K562 (cell line): ENCODE data around the gene PLA2G4C. TPM values are rescaled to one million over a fixed set of nuclear protein-coding genes. Genes with fewer than 3 reads are reported as not detected.

Source experiments
- ATAC-seq: fragments of 200-7000 bp; cut with Tn5 transposase; 3 replicates; pipeline ENCODE4 v1.9.1; 2020; ENCODE audit warnings: moderate library complexity
- BruUV-seq: library from RNA; stranded (reverse); fragments of 400-500 nt; replicated peaks from 2 replicates; lab custom pipeline; 2021; lab: Mats Ljungman, UMichigan
- CTCF ChIA-PET: fragments of 300-600 bp; formaldehyde crosslinking; extraction: SDS; loops from one replicate; lab custom pipeline; 2021; ENCODE audit warnings: low intra/inter-chr PET ratio; lab: Yijun Ruan, JAX
- POLR2A ChIA-PET: fragments of 300-600, 350-650 bp; sonication (Branson Sonifier 250); formaldehyde crosslinking; extraction: SDS; loops from one replicate; lab custom pipeline; 2021; ENCODE audit warnings: antibody characterized with exemption, inconsistent platforms; lab: Yijun Ruan, JAX
- DNase-seq, 4 experiments: peaks; one replicate each; pipeline versions ENCODE4 v3.0.0 to v3.0.0-alpha.2; 2011 to 2018; ENCODE audit warnings: low spot score in 3 of 4, mixed read lengths in 3 of 4; ENCODE audit errors: extremely low read depth in 1 of 4
- FAIRE-seq: peaks from 2 replicates; lab custom pipeline; 2011; peaks lifted over from hg19 to GRCh38; lab: Jason Lieb, UNC
- H2AFZ ChIP-seq: 2 replicates; pipeline ENCODE4 v1.6.0; 2011; ENCODE audit warnings: low read depth, low read length, control low read depth, inconsistent platforms
- H3K27ac ChIP-seq: fragments of 200-600 bp; 3 replicates; pipeline ENCODE4 v1.8.0; 2011; ENCODE audit warnings: low read depth, mild to moderate bottlenecking, control low read depth, inconsistent platforms, low read length, moderate library complexity, mixed read lengths; ENCODE audit errors: extremely low read depth
- H3K27me3 ChIP-seq, 2 experiments: fragments of 300-600 bp in 1 of 2; 2 replicates in 1 of 2; 3 replicates in 1 of 2; pipeline versions ENCODE4 v1.6.0 to v1.8.0; 2011; ENCODE audit warnings: inconsistent platforms in 2 of 2, low read length in 2 of 2, mild to moderate bottlenecking in 1 of 2, mixed read lengths in 1 of 2, moderate library complexity in 1 of 2; ENCODE audit not compliant: control insufficient read depth in 2 of 2, insufficient read depth in 2 of 2
- H3K36me3 ChIP-seq: fragments of 300-600 bp; 3 replicates; pipeline ENCODE4 v1.8.0; 2011; ENCODE audit warnings: mild to moderate bottlenecking, low read length, inconsistent platforms; ENCODE audit not compliant: control insufficient read depth, insufficient read depth
- H3K4me1 ChIP-seq, 2 experiments: fragments of 200-600 bp in 1 of 2; replicated peaks in 1 of 2; 2 replicates in 1 of 2; 3 replicates in 1 of 2; pipeline versions ENCODE4 v1.5.1 to v1.8.0; 2011; ENCODE audit warnings: inconsistent platforms in 2 of 2, low read length in 2 of 2, mild to moderate bottlenecking in 1 of 2, mixed read lengths in 1 of 2, moderate library complexity in 1 of 2; ENCODE audit not compliant: control insufficient read depth in 2 of 2, insufficient read depth in 2 of 2
- H3K4me2 ChIP-seq: 2 replicates; pipeline ENCODE4 v1.6.1; 2011; ENCODE audit warnings: low read length, control low read depth, inconsistent platforms, mixed read lengths; ENCODE audit not compliant: insufficient read depth
- H3K4me3 ChIP-seq: fragments of 200-600 bp; sonication (generic), shearing (Covaris generic); 2 replicates; pipeline ENCODE4 v1.5.1; 2016; ENCODE audit warnings: control low read depth, inconsistent platforms
- H3K79me2 ChIP-seq: fragments of 200-600 bp; 3 replicates; pipeline ENCODE4 v1.8.0; 2011; ENCODE audit warnings: low read length, inconsistent platforms; ENCODE audit not compliant: control insufficient read depth, insufficient read depth
- H3K9ac ChIP-seq, 2 experiments: 2 replicates each; pipeline versions ENCODE4 v1.6.0 to v1.6.1; 2011; ENCODE audit warnings: low read depth in 2 of 2, low read length in 2 of 2, control low read depth in 1 of 2, inconsistent platforms in 1 of 2, mild to moderate bottlenecking in 1 of 2, mixed read lengths in 1 of 2; ENCODE audit not compliant: insufficient read depth in 1 of 2
- H3K9me1 ChIP-seq: one replicate; pipeline ENCODE4 v1.6.0; 2011; ENCODE audit warnings: inconsistent platforms, mild to moderate bottlenecking, low read length, moderate library complexity; ENCODE audit not compliant: control insufficient read depth, insufficient read depth
- H3K9me3 ChIP-seq: replicated peaks from 2 replicates; pipeline ENCODE4 v1.5.1; 2011; ENCODE audit warnings: low read depth, low read length, inconsistent platforms; ENCODE audit not compliant: control insufficient read depth, insufficient read depth
- H4K20me1 ChIP-seq: replicated peaks from 2 replicates; pipeline ENCODE4 v1.6.1; 2011; ENCODE audit warnings: low read length, inconsistent platforms, mixed read lengths; ENCODE audit not compliant: control insufficient read depth, insufficient read depth
- ATF3 ChIP-seq, 2 experiments: fragments of 450-650 bp in 1 of 2; sonication (generic) in 1 of 2; formaldehyde crosslinking in 1 of 2; IDR thresholded peaks in 1 of 2; conservative IDR thresholded peaks in 1 of 2; 2 replicates each; pipeline versions ENCODE4 v1.6.1 to v1.8.1; 2016 to 2023; ENCODE audit warnings: mild to moderate bottlenecking in 2 of 2, moderate library complexity in 2 of 2, inconsistent platforms in 1 of 2, missing genetic modification reagents in 1 of 2
- JUND ChIP-seq, 2 experiments: IDR thresholded peaks; 2 replicates in 1 of 2; 3 replicates in 1 of 2; pipeline ENCODE4 v1.6.1; 2011; ENCODE audit warnings: borderline replicate concordance in 2 of 2, low read depth in 2 of 2, low read length in 2 of 2, improper control_type of control experiment in 1 of 2, missing biosample characterization in 1 of 2, missing genetic modification characterization in 1 of 2, missing genetic modification reagents in 1 of 2
- MIER1 ChIP-seq: fragments of 450-650 bp; IDR thresholded peaks from 2 replicates; pipeline ENCODE4 v1.6.1; 2016; ENCODE audit warnings: antibody characterized with exemption, mild to moderate bottlenecking, low read depth
- TFE3 ChIP-seq: fragments of 450-650 bp; formaldehyde crosslinking; IDR thresholded peaks from 2 replicates; pipeline ENCODE4 v1.4.0; 2020; ENCODE audit warnings: mild to moderate bottlenecking, mixed read lengths
- ZNF780A ChIP-seq: fragments of 250-450 bp; sonication (Bioruptor Pico); IDR thresholded peaks from 2 replicates; pipeline ENCODE4 v1.5.0; 2021; ENCODE audit warnings: mild to moderate bottlenecking
- WGBS: fragments of 100-300 bp; shearing (Covaris generic); methylation state at CpG from one replicate; pipeline ENCODE4 v1.1.6; 2016; ENCODE audit warnings: low coverage, mixed read lengths; ENCODE audit not compliant: insufficient coverage; ENCODE audit errors: missing lambda C conversion rate; 5-methylcytosine and 5-hydroxymethylcytosine counted together
- in situ Hi-C: fragments of 300-500 bp; cut with MboI; formaldehyde crosslinking; loops from 4 replicates; pipeline ENCODE4 v1.15.0; 2018; ENCODE audit warnings: inconsistent platforms, mixed read lengths
- intact Hi-C: fragments of 100-400 bp; cut with micrococcal nuclease; formaldehyde crosslinking; loops from 2 replicates; pipeline ENCODE4 v1.14.2; 2022
- polyA plus RNA-seq, 8 experiments: library from polyadenylated mRNA; depleted of rRNA in 4 of 8; stranded (reverse) in 5 of 8; unstranded in 3 of 8; fragments of >200 nt; fragmentation: Nextera tagmentation in 2 of 8; fragmentation: Illumina TruSeq in 1 of 8; extraction: Ambion mirVana in 2 of 8; extraction: Trizol in 1 of 8; gene quantifications; 2 replicates each; pipeline versions ENCODE4 v1.2.1 to v1.2.3, GENCODE V29; 2011 to 2014; ENCODE audit warnings: inconsistent platforms in 1 of 8, missing spikeins in 1 of 8
- total RNA-seq, 7 experiments: library from RNA; depleted of rRNA in 6 of 7; stranded (reverse); fragments of >200 nt in 6 of 7; fragmentation: Illumina TruSeq in 2 of 7; extraction: Trizol in 2 of 7; gene quantifications; 2 replicates each; pipeline versions ENCODE4 v1.2.1 to v1.2.3, GENCODE V29; 2011 to 2021; ENCODE audit warnings: low replicate concordance in 1 of 7

Gene PLA2G4C
- total and polyA plus RNA-seq, 9 of the 15 experiments (the other 6 are each of a cell fraction or from before 2014, with no cell fraction given), result 0.27 to 0.35 (median 0.35) TPM; not detected in 6

GRCh38 chr19:48111280-48111679, 663 bp upstream of the PLA2G4C start (continued):
- TF ChIP-seq TFE3 (CRISPR knock-in tag), result peak; percentile 77

- DNase-seq, result peak in 1 of 4 experiments; percentile 20
- H2AFZ ChIP-seq, result no peak overlapping the region; the same call in 1 of the 2 replicates
- no peak overlapping the region for H3K27ac ChIP-seq
- peak; percentile 26 for FAIRE-seq
- H3K9me3 ChIP-seq, result no peaks in the 10 kb centered on the region
- no peak for ATAC-seq
- peaks cover 8 to 13% of the 10 kb centered on the region in 2 experiments; a peak in 4 of 5 replicates for H3K4me1 ChIP-seq
- H3K9ac ChIP-seq, result no peak overlapping the region
- no peaks in the 10 kb centered on the region for H3K36me3 ChIP-seq
- no peak overlapping the region for H3K4me2 ChIP-seq
- CTCF ChIA-PET, result no interaction called here
- 61% methylated on average over 10 of the region's 15 CpGs for WGBS
- no peaks in the 10 kb centered on the region for H4K20me1 ChIP-seq
- no peak overlapping the region for H3K4me3 ChIP-seq
- H3K79me2 ChIP-seq, result no peaks in the 10 kb centered on the region
- in situ Hi-C loops, result loop anchor here (25.0 kb wide), 1 partner anchor 2003 kb away; no protein-coding TSS in a partner anchor
- TF ChIP-seq ATF3 (IDR thresholded peaks at IDR 0.05) (peak; percentile 56; the same call in 1 of the 2 replicates), ATF3 (CRISPR knock-in tag; conservative IDR thresholded peaks at IDR 0.05) (no peak), JUND (IDR thresholded peaks at IDR 0.05; ENCODE audit: borderline replicate concordance, low read depth, low read length) (peak; percentile 34; the same call in 1 of the 2 replicates), JUND (tag; IDR thresholded peaks at IDR 0.05; ENCODE audit: borderline replicate concordance, low read depth, low read length) (no peak), MIER1 (peak; percentile 90), ZNF780A (CRISPR knock-in tag) (no peak)
- intact Hi-C loops, result loop anchor here (5.0 to 10.0 kb wide), 2 partner anchors 83 to 186 kb away; no protein-coding TSS in a partner anchor
- H3K27me3 ChIP-seq, result no peaks in the 10 kb centered on the region
- no peaks in the 10 kb centered on the region for H3K9me1 ChIP-seq
- BruUV-seq, result no TSS peak
- POLR2A ChIA-PET, result interaction anchor here (0.5 to 1.4 kb wide), 2 partner anchors 25 to 58 kb away, joined by 3 to 4 read pairs; no protein-coding TSS in a partner anchor
These were observed 1.4 kb downstream of the PLA2G4C start for GRCh38 chr19:48108997-48109782.
